ENCODE measurements around the gene TST. TPM values are rescaled to one million over a fixed set of nuclear protein-coding genes. Genes with fewer than 3 reads are reported as not detected.

TST gene
- total RNA-seq, 1 donor from 2014 or later: 20.5 TPM

GRCh38 chr22:37037669-37038068 is 18.4 kb upstream of the TST start:
- Mint-ChIP-seq H3K9me3 (ENCODE audit: unreplicated experiment) (no peaks in the 10 kb centered on the region), H3K27ac (ENCODE audit: unreplicated experiment) (no peak overlapping the region), H3K4me1 (ENCODE audit: unreplicated experiment) (peaks cover 8% of the 10 kb centered on the region), H3K36me3 (ENCODE audit: unreplicated experiment) (no peaks in the 10 kb centered on the region), H3K27me3 (ENCODE audit: unreplicated experiment) (peaks cover 18% of the 10 kb centered on the region), H3K4me3 (ENCODE audit: unreplicated experiment) (no peak overlapping the region)
- no peak for TF ChIP-seq CTCF (IDR thresholded peaks at IDR 0.05)
- DNase-seq (ENCODE audit: extremely low spot score, unreplicated experiment): no peak

- H3K27me3 Mint-ChIP-seq (ENCODE audit: unreplicated experiment): peaks cover 18% of the 10 kb centered on the region
- no peak for DNase-seq (ENCODE audit: extremely low spot score, unreplicated experiment)
These were observed 17.6 kb upstream of the TST start for GRCh38 chr22:37036655-37037377.

GRCh38 chr22:37033605-37034430 is 14.6 kb upstream of the TST start:
- Mint-ChIP-seq H3K36me3 (ENCODE audit: unreplicated experiment) (peaks cover 2% of the 10 kb centered on the region), H3K27ac (ENCODE audit: unreplicated experiment) (no peak overlapping the region), H3K4me3 (ENCODE audit: unreplicated experiment) (no peak overlapping the region), H3K9me3 (ENCODE audit: unreplicated experiment) (no peaks in the 10 kb centered on the region), H3K27me3 (ENCODE audit: unreplicated experiment) (peaks cover 18% of the 10 kb centered on the region), H3K4me1 (ENCODE audit: unreplicated experiment) (no peaks in the 10 kb centered on the region)
- no peak for TF ChIP-seq CTCF (IDR thresholded peaks at IDR 0.05)
- no peak for DNase-seq (ENCODE audit: extremely low spot score, unreplicated experiment)

More at GRCh38 chr22:37036655-37037377, 17.6 kb upstream of the TST start:
- no peaks in the 10 kb centered on the region for H3K9me3 Mint-ChIP-seq (ENCODE audit: unreplicated experiment)
- no peak overlapping the region for H3K27ac Mint-ChIP-seq (ENCODE audit: unreplicated experiment)
- no peak overlapping the region for H3K4me3 Mint-ChIP-seq (ENCODE audit: unreplicated experiment)
- no peaks in the 10 kb centered on the region for H3K36me3 Mint-ChIP-seq (ENCODE audit: unreplicated experiment)
- peaks cover 8% of the 10 kb centered on the region for H3K4me1 Mint-ChIP-seq (ENCODE audit: unreplicated experiment)
- no peak for TF ChIP-seq CTCF (IDR thresholded peaks at IDR 0.05)

- DNase-seq (ENCODE audit: extremely low spot score, unreplicated experiment): no peak
- no peak for TF ChIP-seq CTCF (IDR thresholded peaks at IDR 0.05)
- peaks cover 18% of the 10 kb centered on the region for H3K27me3 Mint-ChIP-seq (ENCODE audit: unreplicated experiment)
- peaks cover 2% of the 10 kb centered on the region for H3K36me3 Mint-ChIP-seq (ENCODE audit: unreplicated experiment)
- H3K9me3 Mint-ChIP-seq (ENCODE audit: unreplicated experiment): no peaks in the 10 kb centered on the region
- H3K4me1 Mint-ChIP-seq (ENCODE audit: unreplicated experiment): no peaks in the 10 kb centered on the region
- no peak overlapping the region for H3K4me3 Mint-ChIP-seq (ENCODE audit: unreplicated experiment)
- no peak overlapping the region for H3K27ac Mint-ChIP-seq (ENCODE audit: unreplicated experiment)
These were observed 13.6 kb upstream of the TST start for GRCh38 chr22:37032535-37033460.

Data from osteocyte (in vitro differentiated cells).